ENCODE results near the gene SLC9A8. TPM values are rescaled to one million over a fixed set of nuclear protein-coding genes. Genes with fewer than 3 reads are reported as not detected.

The SLC9A8 gene
- total and polyA plus RNA-seq, 2 donors (not counting 1 experiment from before 2014, with no cell fraction given) = 17.8 to 29.7 TPM

- H2AFZ ChIP-seq (ENCODE audit: insufficient read depth, low read depth, low read length, poor library complexity, severe bottlenecking) = no peak overlapping the region
- no peaks in the 10 kb centered on the region for H3K9me3 Mint-ChIP-seq (ENCODE audit: insufficient read depth)
- DNase-seq = no peak
- no peak overlapping the region for H3K4me3 ChIP-seq (ENCODE audit: control extremely low read depth in 1 of 5, extremely low read depth in 1 of 5, insufficient read depth in 1 of 5, low read depth in 2 of 5, low read length in 4 of 5)
- H3K4me3 Mint-ChIP-seq = no peak overlapping the region
- H3K4me1 Mint-ChIP-seq = no peaks in the 10 kb centered on the region
- no peaks in the 10 kb centered on the region for H3K9me3 ChIP-seq (ENCODE audit: control extremely low read depth in 1 of 3, control insufficient read depth in 2 of 3, insufficient read depth in 1 of 3, low read length in 2 of 3)
- intact Hi-C loops (cut with micrococcal nuclease) = no loop called here
- H3K9ac ChIP-seq (ENCODE audit: low read length) = no peak overlapping the region
- no peak for TF ChIP-seq EZH2 (IDR thresholded peaks at IDR 0.05; ENCODE audit: borderline replicate concordance, insufficient read depth, low read depth, low read length, poor library complexity, severe bottlenecking)
- TF ChIP-seq, protein P1, sequence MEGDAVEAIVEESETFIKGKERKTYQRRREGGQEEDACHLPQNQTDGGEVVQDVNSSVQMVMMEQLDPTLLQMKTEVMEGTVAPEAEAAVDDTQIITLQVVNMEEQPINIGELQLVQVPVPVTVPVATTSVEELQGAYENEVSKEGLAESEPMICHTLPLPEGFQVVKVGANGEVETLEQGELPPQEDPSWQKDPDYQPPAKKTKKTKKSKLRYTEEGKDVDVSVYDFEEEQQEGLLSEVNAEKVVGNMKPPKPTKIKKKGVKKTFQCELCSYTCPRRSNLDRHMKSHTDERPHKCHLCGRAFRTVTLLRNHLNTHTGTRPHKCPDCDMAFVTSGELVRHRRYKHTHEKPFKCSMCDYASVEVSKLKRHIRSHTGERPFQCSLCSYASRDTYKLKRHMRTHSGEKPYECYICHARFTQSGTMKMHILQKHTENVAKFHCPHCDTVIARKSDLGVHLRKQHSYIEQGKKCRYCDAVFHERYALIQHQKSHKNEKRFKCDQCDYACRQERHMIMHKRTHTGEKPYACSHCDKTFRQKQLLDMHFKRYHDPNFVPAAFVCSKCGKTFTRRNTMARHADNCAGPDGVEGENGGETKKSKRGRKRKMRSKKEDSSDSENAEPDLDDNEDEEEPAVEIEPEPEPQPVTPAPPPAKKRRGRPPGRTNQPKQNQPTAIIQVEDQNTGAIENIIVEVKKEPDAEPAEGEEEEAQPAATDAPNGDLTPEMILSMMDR (IDR thresholded peaks at IDR 0.05) = no peak
- no peak overlapping the region for H3K27ac Mint-ChIP-seq
- H4K20me1 ChIP-seq (ENCODE audit: control insufficient read depth, insufficient read depth, low read length, poor library complexity, severe bottlenecking) = no peaks in the 10 kb centered on the region
- no peaks in the 10 kb centered on the region for H3K27me3 ChIP-seq (replicated peaks in 1 of 4; ENCODE audit: control extremely low read depth in 1 of 4, control insufficient read depth in 3 of 4, insufficient read depth in 4 of 4, low read length in 3 of 4)
- 98% methylated on average over 26 of the region's 29 CpGs for WGBS (ENCODE audit: insufficient coverage)
- no peak for ATAC-seq (ENCODE audit: low read depth)
- no peak overlapping the region for H3K27ac ChIP-seq (ENCODE audit: low read length in 2 of 2)
- peaks cover 0 to 52% of the 10 kb centered on the region in 2 experiments for H3K36me3 ChIP-seq (replicated peaks in 1 of 2; ENCODE audit: control extremely low read depth in 1 of 2, control insufficient read depth in 1 of 2, extremely low read depth in 1 of 2, insufficient read depth in 2 of 2, low read length in 1 of 2)
- H3K4me2 ChIP-seq (replicated peaks; ENCODE audit: low read depth, low read length, poor library complexity, severe bottlenecking) = no peak overlapping the region
- H3K27me3 Mint-ChIP-seq = no peaks in the 10 kb centered on the region
- ChIA-PET POLR2A (no interaction called here), CTCF (no interaction called here)
- H3K79me2 ChIP-seq (ENCODE audit: control insufficient read depth, insufficient read depth, low read length) = no peaks in the 10 kb centered on the region
- H3K4me1 ChIP-seq (ENCODE audit: control insufficient read depth in 2 of 2, insufficient read depth in 2 of 2, low read length in 2 of 2) = no peaks in the 10 kb centered on the region
Observed at GRCh38 chr20:49882171-49882970, 69.7 kb downstream of the SLC9A8 start.

- no peak overlapping the region for H3K9ac ChIP-seq (ENCODE audit: low read length)
- H3K9me3 ChIP-seq (ENCODE audit: control extremely low read depth in 1 of 3, control insufficient read depth in 2 of 3, insufficient read depth in 1 of 3, low read length in 2 of 3) = no peaks in the 10 kb centered on the region
- H3K27me3 ChIP-seq (replicated peaks in 1 of 4; ENCODE audit: control extremely low read depth in 1 of 4, control insufficient read depth in 3 of 4, insufficient read depth in 4 of 4, low read length in 3 of 4) = no peaks in the 10 kb centered on the region
- ChIA-PET POLR2A (no interaction called here), CTCF (no interaction called here)
- no peaks in the 10 kb centered on the region for H4K20me1 ChIP-seq (ENCODE audit: control insufficient read depth, insufficient read depth, low read length, poor library complexity, severe bottlenecking)
- H3K4me1 ChIP-seq (ENCODE audit: control insufficient read depth in 2 of 2, insufficient read depth in 2 of 2, low read length in 2 of 2) = no peaks in the 10 kb centered on the region
- Mint-ChIP-seq H3K4me1 (no peaks in the 10 kb centered on the region), H3K27me3 (no peaks in the 10 kb centered on the region), H3K9me3 (ENCODE audit: insufficient read depth) (no peaks in the 10 kb centered on the region), H3K4me3 (no peak overlapping the region), H3K27ac (no peak overlapping the region)
- no peaks in the 10 kb centered on the region for H3K79me2 ChIP-seq (ENCODE audit: control insufficient read depth, insufficient read depth, low read length)
- ATAC-seq (ENCODE audit: low read depth) (no peak), DNase-seq (no peak)
- TF ChIP-seq, protein P1 (IDR thresholded peaks at IDR 0.05) = no peak
- TF ChIP-seq EZH2 (IDR thresholded peaks at IDR 0.05; ENCODE audit: borderline replicate concordance, insufficient read depth, low read depth, low read length, poor library complexity, severe bottlenecking) = no peak
- peaks cover 0 to 46% of the 10 kb centered on the region in 2 experiments for H3K36me3 ChIP-seq (replicated peaks in 1 of 2; ENCODE audit: control extremely low read depth in 1 of 2, control insufficient read depth in 1 of 2, extremely low read depth in 1 of 2, insufficient read depth in 2 of 2, low read length in 1 of 2)
- no peak overlapping the region for H2AFZ ChIP-seq (ENCODE audit: insufficient read depth, low read depth, low read length, poor library complexity, severe bottlenecking)
- no peak overlapping the region for H3K4me3 ChIP-seq (ENCODE audit: control extremely low read depth in 1 of 5, extremely low read depth in 1 of 5, insufficient read depth in 1 of 5, low read depth in 2 of 5, low read length in 4 of 5)
- H3K4me2 ChIP-seq (replicated peaks; ENCODE audit: low read depth, low read length, poor library complexity, severe bottlenecking) = no peak overlapping the region
- H3K27ac ChIP-seq (ENCODE audit: low read length in 2 of 2) = no peak overlapping the region
- intact Hi-C loops (cut with micrococcal nuclease) = no loop called here
- WGBS (ENCODE audit: insufficient coverage) = over 99% methylated on average over 9 of the region's 10 CpGs
Observed at GRCh38 chr20:49883246-49883802, 70.7 kb downstream of the SLC9A8 start.

All from B cell (primary cell).